ENCODE measurements around the gene DDRGK1. TPM values are rescaled to one million over a fixed set of nuclear protein-coding genes. Genes with fewer than 3 reads are reported as not detected.

The DDRGK1 gene
- total and polyA plus RNA-seq, 2 experiments from 2014 or later, result 92.9 to 154 TPM

- peak within 1 kb of the TSS; percentile 94 for H3K4me3 ChIP-seq
- H3K79me2 ChIP-seq, result peaks cover 44% of the 10 kb centered on the region
- H3K9me3 ChIP-seq (ENCODE audit: low read depth), result no peaks in the 10 kb centered on the region
- no peaks in the 10 kb centered on the region for H3K27me3 ChIP-seq
- DNase-seq (ENCODE audit: low spot score), result peak; percentile 93
- H3K36me3 ChIP-seq (replicated peaks; ENCODE audit: insufficient read depth, low read depth), result no peaks in the 10 kb centered on the region
- H2AFZ ChIP-seq, result peak within 1 kb of the TSS; percentile 95
- H3K27ac ChIP-seq, result peak within 1 kb of the TSS; percentile 97
- peak within 1 kb of the TSS; percentile 94 for H3K4me2 ChIP-seq
- H4K20me1 ChIP-seq (ENCODE audit: insufficient read depth, poor library complexity, severe bottlenecking), result no peaks in the 10 kb centered on the region
- H3K4me1 ChIP-seq (ENCODE audit: insufficient read depth), result peaks cover 21% of the 10 kb centered on the region
- 0% methylated on average over 6 of the region's 62 CpGs for WGBS (ENCODE audit: low lambda C conversion rate, missing lambda C conversion rate)
- TF ChIP-seq EZH2phosphoT487 (IDR thresholded peaks at IDR 0.05; ENCODE audit: low read depth, severe bottlenecking, unreplicated experiment), result no peak
- TF ChIP-seq CTCF (IDR thresholded peaks at IDR 0.05; ENCODE audit: poor library complexity), result peak; percentile 11
- TF ChIP-seq EZH2 (IDR thresholded peaks at IDR 0.05; ENCODE audit: borderline replicate concordance), result no peak
- H3K9me2 ChIP-seq (replicated peaks; ENCODE audit: insufficient read depth), result no peaks in the 10 kb centered on the region
Observed at GRCh38 chr20:3172933-3173609, 31.4 kb downstream of the DDRGK1 start, which contains the start of gene LZTS3. Gene LZTS3 (minus strand): TSS chr20:3173549. CDS start chr20:3167163, 6,386 bp downstream.

- no peak overlapping the region for H2AFZ ChIP-seq
- WGBS (ENCODE audit: low lambda C conversion rate, missing lambda C conversion rate), result 55% methylated on average over 5 of the region's 5 CpGs
- no peaks in the 10 kb centered on the region for H3K27me3 ChIP-seq
- H3K4me2 ChIP-seq, result peak overlapping the region; percentile 94
- H3K4me3 ChIP-seq, result peak overlapping the region; percentile 89
- H4K20me1 ChIP-seq (ENCODE audit: insufficient read depth, poor library complexity, severe bottlenecking), result no peaks in the 10 kb centered on the region
- no peaks in the 10 kb centered on the region for H3K36me3 ChIP-seq (replicated peaks; ENCODE audit: insufficient read depth, low read depth)
- H3K79me2 ChIP-seq, result peaks cover 42% of the 10 kb centered on the region
- H3K4me1 ChIP-seq (ENCODE audit: insufficient read depth), result peaks cover 28% of the 10 kb centered on the region
- H3K9me2 ChIP-seq (replicated peaks; ENCODE audit: insufficient read depth), result no peaks in the 10 kb centered on the region
- no peak for TF ChIP-seq EZH2 (IDR thresholded peaks at IDR 0.05; ENCODE audit: borderline replicate concordance)
- TF ChIP-seq CTCF (IDR thresholded peaks at IDR 0.05; ENCODE audit: poor library complexity), result no peak
- no peak for TF ChIP-seq EZH2phosphoT487 (IDR thresholded peaks at IDR 0.05; ENCODE audit: low read depth, severe bottlenecking, unreplicated experiment)
- peak overlapping the region; percentile 97 for H3K27ac ChIP-seq
- no peak for DNase-seq (ENCODE audit: low spot score)
- H3K9me3 ChIP-seq (ENCODE audit: low read depth), result no peaks in the 10 kb centered on the region
Observed at GRCh38 chr20:3172126-3172932, 32.2 kb downstream of the DDRGK1 start.

- H3K27ac ChIP-seq, result no peak overlapping the region
- peak overlapping the region; percentile 94 for H3K4me2 ChIP-seq
- DNase-seq (ENCODE audit: low spot score), result no peak
- H3K4me3 ChIP-seq, result no peak overlapping the region
- peaks cover 35% of the 10 kb centered on the region for H3K79me2 ChIP-seq
- no peaks in the 10 kb centered on the region for H3K27me3 ChIP-seq
- peaks cover 29% of the 10 kb centered on the region for H3K4me1 ChIP-seq (ENCODE audit: insufficient read depth)
- H4K20me1 ChIP-seq (ENCODE audit: insufficient read depth, poor library complexity, severe bottlenecking), result no peaks in the 10 kb centered on the region
- 71% methylated on average over 14 of the region's 14 CpGs for WGBS (ENCODE audit: low lambda C conversion rate, missing lambda C conversion rate)
- H3K9me2 ChIP-seq (replicated peaks; ENCODE audit: insufficient read depth), result no peaks in the 10 kb centered on the region
- H2AFZ ChIP-seq, result no peak overlapping the region
- no peaks in the 10 kb centered on the region for H3K36me3 ChIP-seq (replicated peaks; ENCODE audit: insufficient read depth, low read depth)
- no peaks in the 10 kb centered on the region for H3K9me3 ChIP-seq (ENCODE audit: low read depth)
- no peak for TF ChIP-seq EZH2 (IDR thresholded peaks at IDR 0.05; ENCODE audit: borderline replicate concordance)
Observed at GRCh38 chr20:3171391-3172125, 32.9 kb downstream of the DDRGK1 start.
